Gastrocnemius medialis (tissue), 4 donors: ENCODE results near the gene LRMDA. TPM values are rescaled to one million over a fixed set of nuclear protein-coding genes. Genes with fewer than 3 reads are reported as not detected.

Experiments used
- ATAC-seq, 2 donors: fragments of 150-250 bp; one replicate each; pipeline ENCODE4 v1.9.1; 2016
- DNase-seq, 2 donors: peaks; one replicate each; pipeline ENCODE4 v3.0.0-alpha.2; 2019
- H3K27ac ChIP-seq, 4 donors: fragments of 200-600 bp; sonication (generic); 1 replicate in 1 of 4; 2 replicates in 3 of 4; pipeline ENCODE4 v1.5.1; 2016 to 2018; ENCODE audit warnings: mild to moderate bottlenecking in 2 of 4, moderate library complexity in 1 of 4
- H3K27me3 ChIP-seq, 3 donors: fragments of 200-600 bp; sonication (generic) in 2 of 3; 1 replicate in 1 of 3; 2 replicates in 2 of 3; pipeline versions ENCODE4 v1.5.1 to v1.6.0; 2016 to 2019; ENCODE audit warnings: mild to moderate bottlenecking in 1 of 3, moderate library complexity in 1 of 3
- H3K36me3 ChIP-seq, 2 donors: fragments of 200-600 bp; sonication (generic) in 1 of 2; one replicate each; pipeline ENCODE4 v1.5.1; 2017 to 2018
- H3K4me1 ChIP-seq, 2 donors: fragments of 200-600 bp; sonication (generic) in 1 of 2; one replicate each; pipeline ENCODE4 v1.5.1; 2016 to 2017; ENCODE audit warnings: mild to moderate bottlenecking in 2 of 2
- H3K4me3 ChIP-seq, 4 donors: fragments of 200-600 bp; sonication (generic) in 3 of 4; 1 replicate in 1 of 4; 2 replicates in 3 of 4; pipeline ENCODE4 v1.5.1; 2016 to 2019; ENCODE audit warnings: mild to moderate bottlenecking in 2 of 4
- H3K9me3 ChIP-seq, 3 donors: fragments of 200-600 bp; sonication (generic) in 2 of 3; 1 replicate in 1 of 3; 2 replicates in 2 of 3; pipeline ENCODE4 v1.5.1; 2016 to 2019
- CTCF ChIP-seq, 5 experiments: fragments of 450-650 bp in 3 of 5; fragments of 200-600 bp in 2 of 5; sonication (generic) in 2 of 5; IDR thresholded peaks in 4 of 5; conservative IDR thresholded peaks in 1 of 5; 1 replicate in 4 of 5; 2 replicates in 1 of 5; pipeline ENCODE4 v1.5.1; 2016 to 2019; ENCODE audit warnings: antibody characterized with exemption in 5 of 5, mild to moderate bottlenecking in 3 of 5, moderate library complexity in 3 of 5
- POLR2A ChIP-seq, 2 donors: fragments of 450-650 bp; IDR thresholded peaks; one replicate each; pipeline ENCODE4 v1.6.1; 2017; ENCODE audit warnings: antibody characterized with exemption in 2 of 2, mild to moderate bottlenecking in 2 of 2, moderate library complexity in 2 of 2
- in situ Hi-C, 4 donors: fragments of 200-750 bp; cut with MboI; loops; one replicate each; pipeline versions ENCODE4 v1.15.0 to v1.8.0; 2017; ENCODE audit warnings: low sequenced_read_pairs in 4 of 4
- intact Hi-C: fragments of 100-400 bp; cut with DNase I; formaldehyde crosslinking; loops from one replicate; pipeline ENCODE4 v1.15.1; 2023; ENCODE audit warnings: low total_unique reads
- total RNA-seq, 4 donors: library from RNA; depleted of rRNA; stranded (reverse); fragments of >200 nt; gene quantifications; one replicate each; pipeline versions ENCODE4 v1.1.0 to v1.2.3, GENCODE V29; 2016

The LRMDA gene
- total RNA-seq, 4 donors from 2014 or later, result 0.80 to 4.5 (median 1.4) TPM

- ATAC-seq (no peak), DNase-seq (no peak)
- intact Hi-C loops (no loop called here), in situ Hi-C loops (no loop called here)
- Histone ChIP-seq H3K4me3 (no peak overlapping the region), H3K27me3 (no peaks in the 10 kb centered on the region), H3K4me1 (no peaks in the 10 kb centered on the region), H3K36me3 (no peaks in the 10 kb centered on the region), H3K27ac (no peak overlapping the region), H3K9me3 (no peaks in the 10 kb centered on the region)
- TF ChIP-seq POLR2A (IDR thresholded peaks at IDR 0.05) (no peak), CTCF (IDR thresholded peaks at IDR 0.05 in 4 of 5, conservative IDR thresholded peaks at IDR 0.05 in 1 of 5) (no peak)
Observed at GRCh38 chr10:75817198-75817597, 385.8 kb downstream of the LRMDA start.

- Histone ChIP-seq H3K9me3 (no peaks in the 10 kb centered on the region), H3K4me1 (no peaks in the 10 kb centered on the region), H3K36me3 (no peaks in the 10 kb centered on the region), H3K27ac (no peak overlapping the region), H3K4me3 (no peak overlapping the region), H3K27me3 (no peaks in the 10 kb centered on the region)
- no peak for TF ChIP-seq CTCF (IDR thresholded peaks at IDR 0.05 in 4 of 5, conservative IDR thresholded peaks at IDR 0.05 in 1 of 5)
- no peak for TF ChIP-seq POLR2A (IDR thresholded peaks at IDR 0.05)
- in situ Hi-C loops, result no loop called here
- no peak for DNase-seq
- intact Hi-C loops, result no loop called here
- ATAC-seq, result no peak
Observed at GRCh38 chr10:75818552-75818951, 387.1 kb downstream of the LRMDA start.

- no peaks in the 10 kb centered on the region for H3K9me3 ChIP-seq
- intact Hi-C loops, result no loop called here
- H3K27me3 ChIP-seq, result no peaks in the 10 kb centered on the region
- H3K27ac ChIP-seq, result no peak overlapping the region
- ATAC-seq, result no peak
- in situ Hi-C loops, result no loop called here
- no peak for TF ChIP-seq POLR2A (IDR thresholded peaks at IDR 0.05)
- TF ChIP-seq CTCF (IDR thresholded peaks at IDR 0.05 in 4 of 5, conservative IDR thresholded peaks at IDR 0.05 in 1 of 5), result no peak
- no peaks in the 10 kb centered on the region for H3K4me1 ChIP-seq
- H3K4me3 ChIP-seq, result no peak overlapping the region
- no peaks in the 10 kb centered on the region for H3K36me3 ChIP-seq
- no peak for DNase-seq
Observed at GRCh38 chr10:75825235-75825634, 393.8 kb downstream of the LRMDA start.

- DNase-seq (no peak), ATAC-seq (no peak)
- Histone ChIP-seq H3K4me3 (no peak overlapping the region), H3K27ac (no peak overlapping the region), H3K27me3 (no peaks in the 10 kb centered on the region), H3K9me3 (no peaks in the 10 kb centered on the region), H3K4me1 (no peaks in the 10 kb centered on the region), H3K36me3 (no peaks in the 10 kb centered on the region)
- TF ChIP-seq POLR2A (IDR thresholded peaks at IDR 0.05) (no peak), CTCF (IDR thresholded peaks at IDR 0.05 in 4 of 5, conservative IDR thresholded peaks at IDR 0.05 in 1 of 5) (no peak)
- intact Hi-C loops, result no loop called here
- in situ Hi-C loops, result no loop called here
Observed at GRCh38 chr10:75825661-75826060, 394.2 kb downstream of the LRMDA start.

GRCh38 chr10:75826846-75827245 is 395.4 kb downstream of the LRMDA start:
- H3K36me3 ChIP-seq, result no peaks in the 10 kb centered on the region
- TF ChIP-seq CTCF (IDR thresholded peaks at IDR 0.05 in 4 of 5, conservative IDR thresholded peaks at IDR 0.05 in 1 of 5) (no peak), POLR2A (IDR thresholded peaks at IDR 0.05) (no peak)
- H3K27me3 ChIP-seq, result no peaks in the 10 kb centered on the region
- ATAC-seq (no peak), DNase-seq (no peak)
- H3K27ac ChIP-seq, result no peak overlapping the region
- H3K4me3 ChIP-seq, result no peak overlapping the region
- in situ Hi-C loops, result no loop called here
- intact Hi-C loops, result no loop called here
- no peaks in the 10 kb centered on the region for H3K4me1 ChIP-seq
- no peaks in the 10 kb centered on the region for H3K9me3 ChIP-seq
